Ectodermal cell (in vitro differentiated cells): ENCODE measurements around the gene APLP2.

ENCODE experiments used
- H3K27ac ChIP-seq: 2 replicates; pipeline ENCODE4 v1.7.0; 2013; ENCODE audit warnings: mild to moderate bottlenecking, low read depth, low read length; ENCODE audit not compliant: insufficient read depth, poor library complexity, severe bottlenecking
- H3K27me3 ChIP-seq: 2 replicates; pipeline ENCODE4 v1.7.0; 2013; ENCODE audit warnings: mild to moderate bottlenecking, low read length; ENCODE audit not compliant: insufficient read depth, control insufficient read depth, poor library complexity, severe bottlenecking
- H3K36me3 ChIP-seq: one replicate; pipeline ENCODE4 v1.7.0; 2013; ENCODE audit warnings: low read length; ENCODE audit not compliant: control insufficient read depth, insufficient read depth
- H3K4me1 ChIP-seq: one replicate; pipeline ENCODE4 v1.7.0; 2013; ENCODE audit warnings: low read length; ENCODE audit not compliant: control insufficient read depth, insufficient read depth
- H3K4me3 ChIP-seq: 2 replicates; pipeline ENCODE4 v1.7.0; 2013; ENCODE audit warnings: low read depth, low read length, control low read depth; ENCODE audit not compliant: insufficient read depth
- H3K9me3 ChIP-seq: 2 replicates; pipeline ENCODE4 v1.7.0; 2013; ENCODE audit warnings: mild to moderate bottlenecking, low read length, moderate library complexity; ENCODE audit not compliant: control insufficient read depth
- WGBS, 2 experiments: methylation state at CpG; one replicate each; pipeline ENCODE4 v1.1.7; 2013; ENCODE audit warnings: missing lambda C conversion rate in 2 of 2; 5-methylcytosine and 5-hydroxymethylcytosine counted together

APLP2 gene

GRCh38 chr11:130151196-130151595, 81.5 kb downstream of the APLP2 start:
- H3K27me3 ChIP-seq = no peaks in the 10 kb centered on the region
- H3K9me3 ChIP-seq = no peaks in the 10 kb centered on the region
- 78 to 88% methylated on average over 1 of the region's 1 CpG for WGBS, 2 experiments
- H3K4me1 ChIP-seq = no peaks in the 10 kb centered on the region
- no peak overlapping the region for H3K4me3 ChIP-seq
- no peak overlapping the region for H3K27ac ChIP-seq
- no peaks in the 10 kb centered on the region for H3K36me3 ChIP-seq

- Histone ChIP-seq H3K4me3 (no peak overlapping the region), H3K27ac (no peak overlapping the region), H3K4me1 (no peaks in the 10 kb centered on the region), H3K9me3 (no peaks in the 10 kb centered on the region), H3K36me3 (no peaks in the 10 kb centered on the region), H3K27me3 (peaks cover 40% of the 10 kb centered on the region)
- 89 to 90% methylated on average over 11 of the region's 11 CpGs for WGBS, 2 experiments
These were observed 86.7 kb downstream of the APLP2 start for GRCh38 chr11:130156108-130157022.

- Histone ChIP-seq H3K27ac (no peak overlapping the region), H3K4me1 (no peaks in the 10 kb centered on the region), H3K27me3 (peaks cover 47% of the 10 kb centered on the region), H3K4me3 (no peak overlapping the region), H3K9me3 (no peaks in the 10 kb centered on the region), H3K36me3 (no peaks in the 10 kb centered on the region)
- 86 to 95% methylated on average over 8 of the region's 8 CpGs for WGBS, 2 experiments
These were observed 87.4 kb downstream of the APLP2 start for GRCh38 chr11:130157101-130157500.

GRCh38 chr11:130157840-130158239, 88.1 kb downstream of the APLP2 start:
- Histone ChIP-seq H3K36me3 (no peaks in the 10 kb centered on the region), H3K27me3 (peaks cover 52% of the 10 kb centered on the region), H3K27ac (no peak overlapping the region), H3K9me3 (no peaks in the 10 kb centered on the region), H3K4me1 (no peaks in the 10 kb centered on the region), H3K4me3 (no peak overlapping the region)
- WGBS, 2 experiments = 92 to 96% methylated on average over 3 of the region's 3 CpGs

- Histone ChIP-seq H3K27me3 (peaks cover 52% of the 10 kb centered on the region), H3K4me3 (no peak overlapping the region)
- 88 to 89% methylated on average over 14 of the region's 14 CpGs for WGBS, 2 experiments
These were observed 89.4 kb downstream of the APLP2 start for GRCh38 chr11:130159139-130159538.

GRCh38 chr11:130159657-130160497, 90.2 kb downstream of the APLP2 start, which contains the start of gene ST14:
Gene ST14, plus strand, starts transcription at chr11:130159782. Its CDS starts 198 bp downstream, at chr11:130159980.
- Histone ChIP-seq H3K36me3 (no peaks in the 10 kb centered on the region), H3K27me3 (peaks cover 52% of the 10 kb centered on the region), H3K9me3 (no peaks in the 10 kb centered on the region), H3K27ac (no peak within 1 kb of the TSS), H3K4me3 (peak within 1 kb of the TSS; percentile 24), H3K4me1 (no peaks in the 10 kb centered on the region)
- WGBS, 2 experiments = 4% methylated on average over 89 of the region's 89 CpGs

More at GRCh38 chr11:130159139-130159538, 89.4 kb downstream of the APLP2 start:
- no peaks in the 10 kb centered on the region for H3K36me3 ChIP-seq
- H3K9me3 ChIP-seq = no peaks in the 10 kb centered on the region
- no peak overlapping the region for H3K27ac ChIP-seq
- no peaks in the 10 kb centered on the region for H3K4me1 ChIP-seq

- peaks cover 52% of the 10 kb centered on the region for H3K27me3 ChIP-seq
- no peaks in the 10 kb centered on the region for H3K36me3 ChIP-seq
- H3K27ac ChIP-seq = no peak overlapping the region
- 62 to 70% methylated on average over 19 of the region's 19 CpGs for WGBS, 2 experiments
- no peaks in the 10 kb centered on the region for H3K9me3 ChIP-seq
- H3K4me3 ChIP-seq = no peak overlapping the region
- no peaks in the 10 kb centered on the region for H3K4me1 ChIP-seq
These were observed 90.9 kb downstream of the APLP2 start for GRCh38 chr11:130160498-130161155.

GRCh38 chr11:130161441-130162145, 91.9 kb downstream of the APLP2 start:
- WGBS, 2 experiments = 83 to 87% methylated on average over 10 to 11 of the region's 11 CpGs
- Histone ChIP-seq H3K9me3 (no peaks in the 10 kb centered on the region), H3K4me3 (no peak overlapping the region), H3K27me3 (peaks cover 52% of the 10 kb centered on the region), H3K27ac (no peak overlapping the region), H3K36me3 (no peaks in the 10 kb centered on the region), H3K4me1 (no peaks in the 10 kb centered on the region)

- Histone ChIP-seq H3K4me1 (no peaks in the 10 kb centered on the region), H3K27me3 (peaks cover 49% of the 10 kb centered on the region), H3K27ac (no peak overlapping the region), H3K9me3 (no peaks in the 10 kb centered on the region), H3K4me3 (no peak overlapping the region), H3K36me3 (no peaks in the 10 kb centered on the region)
- 90 to 91% methylated on average over 5 of the region's 5 CpGs for WGBS, 2 experiments
These were observed 93.0 kb downstream of the APLP2 start for GRCh38 chr11:130162733-130163132.
